HG03565 (cell line): Measurements from ENCODE around the gene NUDT9.
"Not testable (repeated sequence)": the region's sequence is repeated elsewhere in the genome, so short reads cannot be mapped to it uniquely, and the experiment has no call there.

Experiments
- ATAC-seq: cut with Tn5 transposase; IDR thresholded peaks from one replicate; pipeline ENCODE4 v1.9.1; 2021; ENCODE audit warnings: mild to moderate bottlenecking, moderate library complexity; ENCODE audit not compliant: unreplicated experiment

Gene NUDT9, protein sequence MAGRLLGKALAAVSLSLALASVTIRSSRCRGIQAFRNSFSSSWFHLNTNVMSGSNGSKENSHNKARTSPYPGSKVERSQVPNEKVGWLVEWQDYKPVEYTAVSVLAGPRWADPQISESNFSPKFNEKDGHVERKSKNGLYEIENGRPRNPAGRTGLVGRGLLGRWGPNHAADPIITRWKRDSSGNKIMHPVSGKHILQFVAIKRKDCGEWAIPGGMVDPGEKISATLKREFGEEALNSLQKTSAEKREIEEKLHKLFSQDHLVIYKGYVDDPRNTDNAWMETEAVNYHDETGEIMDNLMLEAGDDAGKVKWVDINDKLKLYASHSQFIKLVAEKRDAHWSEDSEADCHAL

DNA sequence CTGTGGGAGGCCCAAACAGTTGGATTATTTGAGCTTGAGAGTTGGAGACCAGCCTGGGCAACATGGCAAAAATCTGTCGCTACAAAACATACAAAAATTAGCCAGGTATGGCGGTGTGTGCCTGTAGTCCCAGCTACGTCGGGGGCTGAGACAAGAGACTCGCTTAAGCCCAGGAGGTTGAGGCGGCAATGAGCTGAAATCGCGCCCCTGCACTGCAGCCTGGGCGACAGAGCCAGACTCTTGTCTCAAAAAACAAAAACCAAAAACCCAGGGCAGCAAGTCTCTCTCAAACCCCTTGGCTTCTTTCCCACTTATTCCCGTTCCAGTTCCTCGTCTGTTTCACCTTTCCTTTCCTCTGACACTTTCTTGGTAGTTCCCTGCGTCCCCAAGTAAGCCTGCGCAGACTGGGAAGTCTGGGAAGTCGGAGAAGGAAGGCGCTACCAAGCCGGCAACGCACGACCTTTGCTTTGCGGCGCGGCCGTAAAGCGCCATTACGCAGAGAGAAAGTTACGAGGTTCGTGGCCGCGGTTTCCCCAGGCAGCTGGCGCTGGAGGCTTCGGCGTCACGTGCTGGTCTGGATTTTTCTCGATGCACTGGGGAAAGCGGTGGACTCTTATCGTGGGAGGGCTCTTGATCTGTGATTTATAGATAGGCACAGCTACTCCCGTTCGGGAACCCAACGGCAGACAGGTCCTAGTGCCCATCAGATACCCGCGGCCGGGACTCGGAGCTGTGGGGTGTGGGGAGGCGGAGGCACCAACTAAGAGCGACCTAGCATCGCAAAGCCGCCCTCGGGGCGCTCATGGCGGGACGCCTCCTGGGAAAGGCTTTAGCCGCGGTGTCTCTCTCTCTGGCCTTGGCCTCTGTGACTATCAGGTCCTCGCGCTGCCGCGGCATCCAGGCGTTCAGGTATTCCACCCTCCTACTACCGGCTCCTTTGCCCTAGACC lies at the start of gene NUDT9:
Gene NUDT9, plus strand, starts transcription at position 470 of the 949 bp plus-strand sequence. Its CDS starts 333 bp downstream, at position 803.
- peak; percentile 63 for ATAC-seq

GRCh38 chr4:87375719-87376291 lies 46.6 kb upstream of the NUDT9 start:
- ATAC-seq = peak; percentile 57

- ATAC-seq = no peak
Observed at GRCh38 chr4:87377816-87378215, 44.6 kb upstream of the NUDT9 start.

DNA sequence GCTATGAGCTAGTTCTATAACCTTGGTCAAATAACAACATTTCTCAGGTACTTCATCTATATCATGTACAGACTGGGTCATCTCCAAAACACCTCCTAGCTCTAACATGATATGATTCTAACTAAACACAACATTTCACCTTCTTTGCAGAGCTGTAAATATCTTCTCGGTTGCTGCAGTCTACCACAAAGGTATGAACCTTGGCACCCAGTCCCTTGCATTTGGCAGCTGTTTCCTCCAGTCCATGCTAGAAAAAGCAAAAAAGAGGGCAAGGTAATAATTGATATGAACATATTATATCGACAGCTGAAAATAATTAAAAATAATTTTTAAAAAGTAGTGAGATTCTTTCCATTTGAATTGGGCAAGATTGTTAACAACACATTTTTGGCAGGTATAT lies 40.3 kb upstream of the NUDT9 start:
- no peak for ATAC-seq

- no peak for ATAC-seq
Observed at GRCh38 chr4:87382931-87383330, 39.4 kb upstream of the NUDT9 start.

DNA sequence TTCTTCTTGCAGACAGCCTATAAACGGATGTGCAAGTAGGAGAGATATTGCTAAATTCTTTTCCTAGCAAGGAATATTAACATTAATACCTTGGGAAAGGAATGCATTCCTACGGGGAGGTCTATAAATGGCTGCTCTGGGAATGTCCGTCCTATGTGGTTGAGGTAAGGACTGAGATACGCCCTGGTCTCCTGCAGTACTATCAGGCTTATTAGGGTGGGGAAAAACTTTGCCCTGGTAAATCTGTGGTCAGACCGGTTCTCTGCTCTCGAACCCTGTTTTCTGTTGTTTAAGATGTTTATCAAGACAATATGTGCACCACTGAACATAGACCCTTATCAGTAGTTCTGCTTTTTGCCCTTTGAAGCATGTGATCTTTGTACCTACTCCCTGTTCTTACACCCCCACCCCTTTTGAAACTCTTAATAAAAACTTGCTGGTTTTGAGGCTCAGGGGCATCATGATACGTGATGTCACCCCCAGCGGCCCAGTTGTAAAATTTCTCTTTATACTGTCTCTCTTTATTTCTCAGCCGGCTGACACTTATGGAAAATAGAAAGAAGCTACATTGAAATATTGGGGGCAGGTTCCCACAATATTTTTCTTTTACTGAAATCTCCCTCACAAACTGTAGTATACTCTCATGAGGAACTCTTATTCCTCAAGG lies 37.8 kb upstream of the NUDT9 start:
- ATAC-seq = not testable (repeated sequence)

DNA sequence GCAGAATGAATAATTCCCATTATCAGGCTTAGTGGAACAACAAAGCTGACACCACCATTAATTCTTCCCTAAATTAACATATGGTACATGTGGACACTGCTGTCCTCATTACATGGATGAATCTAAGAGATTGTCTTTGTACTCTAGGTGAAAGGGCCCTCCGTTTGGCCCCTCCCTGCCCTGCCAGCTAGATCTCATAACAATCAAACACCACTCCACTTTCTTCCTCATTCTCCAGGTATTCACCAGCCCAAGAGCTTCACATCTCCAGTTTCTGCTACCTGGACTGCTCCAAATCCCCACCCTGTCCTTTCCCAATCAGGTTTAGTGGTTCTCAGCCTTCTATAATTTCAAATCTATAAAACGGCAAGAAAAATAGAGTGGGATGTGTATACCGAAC lies 35.1 kb upstream of the NUDT9 start:
- ATAC-seq = no peak

DNA sequence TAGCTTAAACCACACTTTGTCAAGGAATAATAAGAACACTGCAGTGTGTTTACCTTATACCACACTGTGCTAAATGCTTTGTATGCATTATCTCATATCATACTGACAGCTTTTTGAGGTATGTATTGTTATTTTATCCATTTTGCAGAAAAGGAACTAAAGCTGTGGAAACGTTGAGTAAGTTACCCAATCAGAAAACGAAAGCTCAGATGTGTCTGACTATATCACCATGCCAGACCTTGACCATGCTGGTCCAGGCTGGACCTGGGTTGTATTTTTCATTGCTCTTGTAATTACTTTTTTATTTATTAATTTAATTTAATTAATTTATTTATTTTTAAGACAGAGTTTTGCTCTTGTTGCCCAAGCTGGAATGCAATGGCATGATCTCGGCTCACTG lies 33.5 kb upstream of the NUDT9 start:
- no peak for ATAC-seq

DNA sequence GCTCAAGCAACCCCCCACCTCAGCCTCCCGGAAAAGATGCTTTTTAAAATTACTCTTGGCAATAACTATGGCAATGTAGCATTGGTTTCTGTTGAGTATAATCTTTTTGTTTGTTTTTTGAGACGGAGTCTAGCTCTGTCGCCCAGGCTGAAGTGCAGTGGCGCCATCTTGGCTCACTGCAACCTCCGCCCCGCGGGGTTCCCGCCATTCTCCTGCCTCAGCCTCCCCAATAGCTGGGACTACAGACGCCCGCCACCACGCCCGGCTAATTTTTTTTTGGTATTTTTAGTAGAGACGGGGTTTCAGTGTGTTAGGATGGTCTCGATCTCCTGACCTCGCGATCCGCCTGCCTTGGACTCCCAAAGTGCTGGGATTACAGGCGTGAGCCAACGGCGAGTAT lies 32.3 kb upstream of the NUDT9 start:
- ATAC-seq = not testable (repeated sequence)

DNA sequence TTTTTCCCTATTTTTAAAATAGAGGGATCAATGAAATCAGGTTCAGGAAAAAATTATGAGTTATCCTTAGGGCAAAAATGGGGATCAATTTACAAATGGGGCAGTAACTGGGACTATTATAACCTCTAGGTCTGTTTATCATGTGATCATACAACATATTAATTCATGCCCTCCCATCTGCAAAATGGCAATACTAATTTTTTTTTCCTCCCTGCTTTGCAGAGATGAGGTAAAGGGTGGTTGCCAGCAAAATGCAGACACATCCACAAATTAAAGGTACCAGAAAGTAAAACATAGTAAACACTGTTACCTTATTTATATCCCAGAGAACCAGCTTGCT lies 31.9 kb upstream of the NUDT9 start:
- no peak for ATAC-seq

DNA sequence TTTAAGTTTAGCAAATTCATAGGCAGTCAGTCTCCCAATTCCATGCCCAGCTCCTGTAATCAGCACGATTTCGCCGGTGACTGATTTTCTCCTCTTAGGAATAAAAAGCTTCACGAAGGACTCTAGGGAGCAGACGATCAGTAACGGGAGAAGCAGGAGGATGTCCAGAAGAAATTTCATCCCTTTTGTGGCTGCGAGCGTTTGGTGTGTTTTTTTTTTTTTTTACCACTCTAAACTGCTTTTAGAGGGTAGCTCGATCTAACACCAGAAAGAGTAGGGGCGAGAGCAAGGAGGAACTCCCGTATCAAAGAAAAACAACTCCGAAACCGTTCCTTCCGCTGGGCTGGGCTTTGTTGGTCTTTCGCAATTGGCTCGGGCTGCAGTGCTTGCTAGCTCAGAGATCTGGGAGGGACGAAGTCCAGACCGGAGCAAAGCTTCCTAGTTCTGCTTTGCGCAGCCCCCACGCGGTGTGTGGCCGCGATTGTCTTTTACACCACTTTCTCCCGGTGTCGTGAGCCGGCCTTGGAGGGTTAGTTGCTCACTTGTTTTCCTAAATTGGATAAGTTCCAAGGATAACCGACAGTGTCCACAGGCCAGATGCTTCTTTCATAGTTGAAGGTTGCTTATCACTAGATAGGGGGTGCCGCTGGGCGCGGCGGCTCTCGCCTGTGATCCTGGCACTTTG lies 31.3 kb upstream of the NUDT9 start, which contains the start of gene HSD17B11:
Gene HSD17B11, minus strand, starts transcription at position 298 of the 685 bp plus-strand sequence. Its CDS starts 118 bp downstream, at position 180.
- ATAC-seq = peak; percentile 100

- no peak for ATAC-seq
Observed at GRCh38 chr4:87391576-87392054, 30.8 kb upstream of the NUDT9 start.

DNA sequence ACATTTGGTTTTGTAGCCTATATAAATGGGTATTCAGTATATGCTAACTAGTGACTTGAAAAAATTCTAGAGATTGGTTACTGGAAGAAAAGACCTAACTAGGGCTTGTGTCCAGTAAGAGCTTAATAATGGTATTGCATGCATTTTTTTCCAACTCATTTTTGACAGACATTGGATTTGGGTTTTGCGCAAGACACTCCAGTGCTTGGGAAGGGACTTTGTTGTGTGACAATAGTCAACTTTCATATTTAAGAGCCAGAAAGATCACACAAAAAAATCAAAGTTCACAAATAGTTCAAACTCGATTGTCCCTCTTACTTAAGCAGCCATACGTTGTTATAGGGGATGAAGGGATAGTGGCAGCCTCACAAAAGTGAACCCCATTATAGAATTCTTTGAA lies 30.2 kb upstream of the NUDT9 start:
- ATAC-seq = no peak

DNA sequence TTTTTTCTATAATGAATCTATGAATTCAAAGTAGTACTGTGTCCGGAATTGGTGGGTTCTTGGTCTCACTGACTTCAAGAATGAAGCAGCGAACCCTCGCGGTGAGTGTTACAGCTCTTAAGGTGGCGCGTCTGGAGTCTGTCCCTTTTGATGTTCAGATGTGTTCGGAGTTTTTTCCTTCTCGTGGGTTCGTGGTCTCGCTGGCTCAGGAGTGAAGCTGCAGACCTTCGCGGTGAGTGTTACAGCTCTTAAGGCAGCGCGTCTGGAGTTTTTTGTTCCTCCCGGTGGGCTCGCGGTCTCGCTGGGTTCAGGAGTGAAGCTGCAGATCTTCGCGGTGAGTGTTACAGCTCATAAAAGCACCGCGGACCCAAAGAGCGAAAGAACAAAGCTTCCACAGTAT lies 27.3 kb upstream of the NUDT9 start:
- ATAC-seq = not testable (repeated sequence)

DNA sequence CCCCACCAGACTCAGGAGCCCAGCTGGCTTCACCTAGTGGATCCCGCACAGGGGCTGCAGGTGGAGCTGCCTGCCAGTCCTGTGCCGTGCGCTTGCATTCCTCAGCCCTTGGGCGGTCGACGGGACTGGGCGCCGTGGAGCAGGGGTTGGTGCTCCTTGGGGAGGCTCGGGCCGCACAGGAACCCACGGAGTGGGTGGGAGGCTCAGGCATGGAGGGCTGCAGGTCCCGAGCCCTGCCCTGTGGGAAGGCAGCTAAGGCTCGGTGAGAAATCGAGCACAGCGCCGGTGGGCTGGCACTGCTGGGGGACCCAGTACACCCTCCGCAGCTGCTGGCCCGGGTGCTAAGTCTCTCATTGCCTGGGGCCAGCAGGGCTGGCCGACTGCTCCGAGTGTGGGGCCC lies 26.5 kb upstream of the NUDT9 start:
- not testable (repeated sequence) for ATAC-seq

GRCh38 chr4:87399148-87399547 lies 23.2 kb upstream of the NUDT9 start:
- ATAC-seq = no peak

DNA sequence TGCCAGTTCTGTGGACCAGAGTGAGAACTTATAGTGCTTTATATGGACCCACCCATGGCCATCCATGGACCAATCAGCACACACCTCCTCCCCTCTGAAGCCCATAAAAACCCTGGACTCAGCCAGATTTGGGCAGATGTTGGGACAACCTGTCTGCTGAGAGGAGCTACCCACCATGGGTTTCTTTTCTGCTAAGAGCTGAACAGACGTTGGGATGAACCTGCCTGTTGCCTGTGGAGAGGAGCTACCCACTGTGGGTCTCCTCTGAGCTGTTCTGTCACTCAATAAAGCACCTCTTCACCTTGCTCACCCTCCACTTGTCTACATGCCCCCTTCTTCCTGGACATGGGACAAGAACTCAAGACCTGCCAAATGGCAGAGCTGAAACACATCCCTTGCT lies 22.4 kb upstream of the NUDT9 start:
- no peak for ATAC-seq

- not testable (repeated sequence) for ATAC-seq
Observed at GRCh38 chr4:87403732-87404131, 18.6 kb upstream of the NUDT9 start.

DNA sequence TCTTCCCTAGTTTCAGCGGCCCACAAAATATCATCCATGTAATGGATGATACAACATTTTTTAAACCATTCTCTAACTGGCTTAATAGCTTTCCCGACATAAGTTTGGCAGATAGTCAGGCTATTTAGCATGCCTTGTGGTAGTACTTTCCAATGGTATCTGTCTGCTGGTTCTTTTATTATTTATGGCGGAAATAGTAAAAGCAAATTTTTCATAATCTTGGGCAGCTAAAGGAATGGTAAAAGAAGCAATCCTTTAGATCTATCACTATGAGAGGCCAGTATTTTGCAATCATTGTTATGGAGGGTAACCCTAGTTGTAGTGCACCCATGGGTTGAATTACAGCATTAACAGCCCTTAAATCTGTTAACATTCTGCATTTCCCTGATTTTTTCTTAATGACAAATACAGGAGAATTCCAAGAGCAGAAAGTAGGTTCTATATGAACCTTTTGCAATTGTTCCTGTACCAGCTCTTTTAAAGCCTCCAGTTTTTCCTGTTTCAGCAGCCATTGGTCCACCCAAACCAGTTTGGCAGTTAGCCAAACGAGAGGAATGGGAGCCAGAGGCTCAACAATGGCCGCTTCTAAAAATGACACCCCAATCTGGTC lies 17.1 kb upstream of the NUDT9 start:
- ATAC-seq = no peak

DNA sequence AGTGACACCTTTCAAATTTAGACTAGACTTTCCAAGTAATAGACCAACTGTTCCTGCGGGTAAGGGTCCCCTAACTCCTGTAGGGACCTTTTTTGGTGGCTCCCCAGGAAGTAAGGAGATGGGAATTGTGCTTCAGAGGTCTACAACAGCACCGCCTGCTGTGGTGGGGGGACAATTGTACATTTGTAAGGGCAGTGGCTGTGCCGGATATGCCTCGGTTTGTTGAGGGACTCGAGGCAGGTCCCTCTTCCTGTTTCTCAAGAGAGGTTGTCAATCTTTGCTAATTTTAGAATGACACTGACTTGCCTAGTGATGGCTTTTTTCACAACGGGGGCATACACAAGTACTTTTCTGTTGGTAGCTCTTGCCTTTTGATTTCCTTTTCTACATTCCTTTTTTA lies 15.9 kb upstream of the NUDT9 start:
- no peak for ATAC-seq
